ENCODE measurements around the gene ZNF614. TPM values are rescaled to one million over a fixed set of nuclear protein-coding genes. Genes with fewer than 3 reads are reported as not detected.

Gene ZNF614
- total and polyA plus RNA-seq, 9 of the 15 experiments (the other 6 are each of a cell fraction or from before 2014, with no cell fraction given) = 4.9 to 16.3 (median 11.4) TPM

- TF ChIP-seq CGGBP1 (CRISPR knock-in tag; IDR thresholded peaks at IDR 0.05) (no peak), KDM4B (IDR thresholded peaks at IDR 0.05; ENCODE audit: borderline replicate concordance in 2 of 2, low read depth in 1 of 2) (no peak), ARID1B (IDR thresholded peaks at IDR 0.05) (no peak), TAF9B (IDR thresholded peaks at IDR 0.05; ENCODE audit: partially characterized antibody) (no peak), HNRNPH1 (optimal IDR thresholded peaks at IDR 0.05; ENCODE audit: low read depth, low read length) (no peak), SMARCC2 (IDR thresholded peaks at IDR 0.05; ENCODE audit: low read depth) (no peak), E2F6 (IDR thresholded peaks at IDR 0.05; ENCODE audit: borderline replicate concordance in 1 of 2, extremely low read depth in 1 of 2, insufficient read depth in 1 of 2, insufficient read length in 1 of 2, low read depth in 1 of 2, low read length in 1 of 2, poor library complexity in 1 of 2, severe bottlenecking in 1 of 2) (no peak), ZNF197 (CRISPR knock-in tag; IDR thresholded peaks at IDR 0.05; ENCODE audit: low read depth) (peak; percentile 96), ZNF217 (CRISPR knock-in tag; IDR thresholded peaks at IDR 0.05) (no peak), ZSCAN29 (IDR thresholded peaks at IDR 0.05) (no peak), ARID3B (CRISPR knock-in tag; IDR thresholded peaks at IDR 0.05; ENCODE audit: borderline replicate concordance) (no peak), SP1 (CRISPR knock-in tag; IDR thresholded peaks at IDR 0.05) (no peak; the same call in 1 of the 2 replicates), MYNN (IDR thresholded peaks at IDR 0.05) (no peak), MYNN (CRISPR knock-in tag; IDR thresholded peaks at IDR 0.05) (no peak)
- TF ChIP-seq, protein P1, sequence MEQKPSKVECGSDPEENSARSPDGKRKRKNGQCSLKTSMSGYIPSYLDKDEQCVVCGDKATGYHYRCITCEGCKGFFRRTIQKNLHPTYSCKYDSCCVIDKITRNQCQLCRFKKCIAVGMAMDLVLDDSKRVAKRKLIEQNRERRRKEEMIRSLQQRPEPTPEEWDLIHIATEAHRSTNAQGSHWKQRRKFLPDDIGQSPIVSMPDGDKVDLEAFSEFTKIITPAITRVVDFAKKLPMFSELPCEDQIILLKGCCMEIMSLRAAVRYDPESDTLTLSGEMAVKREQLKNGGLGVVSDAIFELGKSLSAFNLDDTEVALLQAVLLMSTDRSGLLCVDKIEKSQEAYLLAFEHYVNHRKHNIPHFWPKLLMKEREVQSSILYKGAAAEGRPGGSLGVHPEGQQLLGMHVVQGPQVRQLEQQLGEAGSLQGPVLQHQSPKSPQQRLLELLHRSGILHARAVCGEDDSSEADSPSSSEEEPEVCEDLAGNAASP (IDR thresholded peaks at IDR 0.05) = no peak
- TF ChIP-seq, protein P2, sequence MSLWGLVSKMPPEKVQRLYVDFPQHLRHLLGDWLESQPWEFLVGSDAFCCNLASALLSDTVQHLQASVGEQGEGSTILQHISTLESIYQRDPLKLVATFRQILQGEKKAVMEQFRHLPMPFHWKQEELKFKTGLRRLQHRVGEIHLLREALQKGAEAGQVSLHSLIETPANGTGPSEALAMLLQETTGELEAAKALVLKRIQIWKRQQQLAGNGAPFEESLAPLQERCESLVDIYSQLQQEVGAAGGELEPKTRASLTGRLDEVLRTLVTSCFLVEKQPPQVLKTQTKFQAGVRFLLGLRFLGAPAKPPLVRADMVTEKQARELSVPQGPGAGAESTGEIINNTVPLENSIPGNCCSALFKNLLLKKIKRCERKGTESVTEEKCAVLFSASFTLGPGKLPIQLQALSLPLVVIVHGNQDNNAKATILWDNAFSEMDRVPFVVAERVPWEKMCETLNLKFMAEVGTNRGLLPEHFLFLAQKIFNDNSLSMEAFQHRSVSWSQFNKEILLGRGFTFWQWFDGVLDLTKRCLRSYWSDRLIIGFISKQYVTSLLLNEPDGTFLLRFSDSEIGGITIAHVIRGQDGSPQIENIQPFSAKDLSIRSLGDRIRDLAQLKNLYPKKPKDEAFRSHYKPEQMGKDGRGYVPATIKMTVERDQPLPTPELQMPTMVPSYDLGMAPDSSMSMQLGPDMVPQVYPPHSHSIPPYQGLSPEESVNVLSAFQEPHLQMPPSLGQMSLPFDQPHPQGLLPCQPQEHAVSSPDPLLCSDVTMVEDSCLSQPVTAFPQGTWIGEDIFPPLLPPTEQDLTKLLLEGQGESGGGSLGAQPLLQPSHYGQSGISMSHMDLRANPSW (CRISPR knock-in tag; IDR thresholded peaks at IDR 0.05) = no peak
Observed at GRCh38 chr19:51986309-51987291, 41.6 kb downstream of the ZNF614 start, which contains the start of gene ZNF350 (continued).

Data from K562 (cell line).